Fibroblast of skin of left quadriceps (primary cell): ENCODE measurements around the gene EYA2.

Source experiments
- DNase-seq, 2 experiments: peaks; one replicate each; pipeline ENCODE4 v3.0.0-alpha.2; 2013; ENCODE audit warnings: low read depth in 2 of 2

Gene EYA2

GRCh38 chr20:47141941-47142773 lies 247.5 kb downstream of the EYA2 start:
- no peak for DNase-seq

GRCh38 chr20:47142774-47143170 lies 248.1 kb downstream of the EYA2 start:
- DNase-seq, result no peak

GRCh38 chr20:47143657-47144056 lies 249.0 kb downstream of the EYA2 start:
- DNase-seq, result no peak

GRCh38 chr20:47144463-47144862 lies 249.8 kb downstream of the EYA2 start:
- DNase-seq, result no peak

GRCh38 chr20:47146686-47147085 lies 252.0 kb downstream of the EYA2 start:
- no peak for DNase-seq

GRCh38 chr20:47148059-47148458 lies 253.4 kb downstream of the EYA2 start:
- DNase-seq, result no peak

- DNase-seq, result no peak
These were observed 255.3 kb downstream of the EYA2 start for GRCh38 chr20:47149939-47150338.

- peak; percentile 58 to 59 for DNase-seq
These were observed 255.9 kb downstream of the EYA2 start for GRCh38 chr20:47150403-47151152.

GRCh38 chr20:47152068-47152467 lies 257.4 kb downstream of the EYA2 start:
- no peak for DNase-seq

- DNase-seq, result no peak
These were observed 259.4 kb downstream of the EYA2 start for GRCh38 chr20:47154089-47154488.

GRCh38 chr20:47156301-47157137 lies 261.9 kb downstream of the EYA2 start:
- DNase-seq, result no peak

- no peak for DNase-seq
These were observed 264.5 kb downstream of the EYA2 start for GRCh38 chr20:47159166-47159565.

GRCh38 chr20:47160240-47160639 lies 265.6 kb downstream of the EYA2 start:
- DNase-seq, result no peak

GRCh38 chr20:47160992-47161391 lies 266.3 kb downstream of the EYA2 start:
- DNase-seq, result no peak

- DNase-seq, result no peak
These were observed 266.8 kb downstream of the EYA2 start for GRCh38 chr20:47161411-47161810.

GRCh38 chr20:47164140-47164539 lies 269.5 kb downstream of the EYA2 start:
- no peak for DNase-seq

- DNase-seq, result no peak
These were observed 270.8 kb downstream of the EYA2 start for GRCh38 chr20:47165376-47165865.

GRCh38 chr20:47167846-47168245 lies 273.2 kb downstream of the EYA2 start:
- DNase-seq, result no peak

GRCh38 chr20:47172579-47172978 lies 277.9 kb downstream of the EYA2 start:
- no peak for DNase-seq

GRCh38 chr20:47173596-47174216 lies 279.1 kb downstream of the EYA2 start:
- no peak for DNase-seq

GRCh38 chr20:47174456-47175243 lies 280.0 kb downstream of the EYA2 start:
- no peak for DNase-seq
